CD14-positive monocyte (primary cell): ENCODE measurements around the gene RCVRN. TPM values are rescaled to one million over a fixed set of nuclear protein-coding genes. Genes with fewer than 3 reads are reported as not detected.

Source experiments
- DNase-seq, 3 donors: peaks; one replicate each; pipeline ENCODE4 v3.0.0-alpha.2; 2011 to 2022
- H2AFZ ChIP-seq: 2 replicates; pipeline ENCODE4 v1.6.0; 2012; ENCODE audit warnings: mild to moderate bottlenecking, low read depth, low read length, inconsistent platforms; ENCODE audit not compliant: insufficient read depth, poor library complexity, severe bottlenecking
- H3K27ac ChIP-seq, 2 donors: 1 replicate in 1 of 2; 2 replicates in 1 of 2; pipeline ENCODE4 v1.5.1; 2012 to 2013; ENCODE audit warnings: low read length in 2 of 2, control low read depth in 1 of 2, inconsistent platforms in 1 of 2, low read depth in 1 of 2, mild to moderate bottlenecking in 1 of 2
- H3K27me3 ChIP-seq, 2 donors: one replicate each; pipeline versions ENCODE4 v1.6.0 to v1.6.1; 2011 to 2013; ENCODE audit warnings: low read length in 2 of 2; ENCODE audit not compliant: control insufficient read depth in 2 of 2, insufficient read depth in 2 of 2
- H3K36me3 ChIP-seq, 2 donors: replicated peaks in 1 of 2; 1 replicate in 1 of 2; 2 replicates in 1 of 2; pipeline versions ENCODE4 v1.5.1 to v1.6.1; 2012 to 2013; ENCODE audit warnings: low read length in 2 of 2, control low read depth in 1 of 2, inconsistent platforms in 1 of 2, mild to moderate bottlenecking in 1 of 2; ENCODE audit not compliant: insufficient read depth in 2 of 2, control insufficient read depth in 1 of 2
- H3K4me1 ChIP-seq, 2 donors: 1 replicate in 1 of 2; 2 replicates in 1 of 2; pipeline versions ENCODE4 v1.5.1 to v1.6.1; 2012 to 2013; ENCODE audit warnings: low read length in 2 of 2, control low read depth in 1 of 2, inconsistent platforms in 1 of 2, mild to moderate bottlenecking in 1 of 2, moderate library complexity in 1 of 2; ENCODE audit not compliant: insufficient read depth in 2 of 2, control insufficient read depth in 1 of 2
- H3K4me2 ChIP-seq: replicated peaks from 2 replicates; pipeline ENCODE3; 2012; ENCODE audit warnings: low read length, moderate library complexity, mild to moderate bottlenecking; ENCODE audit not compliant: poor library complexity, severe bottlenecking; ENCODE audit errors: extremely low read depth
- H3K4me3 ChIP-seq, 3 experiments: fragments of 200-600 bp in 1 of 3; sonication (generic) in 1 of 3; replicated peaks in 1 of 3; 1 replicate in 2 of 3; 2 replicates in 1 of 3; pipeline ENCODE4 v1.5.1; 2011 to 2013; ENCODE audit warnings: low read length in 3 of 3, mild to moderate bottlenecking in 3 of 3, control low read depth in 2 of 3, low read depth in 2 of 3, inconsistent platforms in 1 of 3, moderate library complexity in 1 of 3
- H3K79me2 ChIP-seq: 2 replicates; pipeline ENCODE4 v1.6.0; 2012; ENCODE audit warnings: mild to moderate bottlenecking, control low read depth, inconsistent platforms, low read length, moderate library complexity; ENCODE audit not compliant: insufficient read depth
- H3K9ac ChIP-seq: 2 replicates; pipeline ENCODE4 v1.6.0; 2017; ENCODE audit warnings: low read length, mild to moderate bottlenecking; ENCODE audit not compliant: insufficient read depth, poor library complexity, severe bottlenecking
- H3K9me3 ChIP-seq, 2 donors: replicated peaks in 1 of 2; 1 replicate in 1 of 2; 2 replicates in 1 of 2; pipeline versions ENCODE4 v1.5.1 to v1.6.1; 2012 to 2013; ENCODE audit warnings: low read length in 2 of 2, control low read depth in 1 of 2; ENCODE audit not compliant: control insufficient read depth in 1 of 2, insufficient read depth in 1 of 2
- H4K20me1 ChIP-seq: 2 replicates; pipeline ENCODE4 v1.6.0; 2012; ENCODE audit warnings: mild to moderate bottlenecking, low read length, control low read depth, moderate library complexity; ENCODE audit not compliant: insufficient read depth
- H3K27ac Mint-ChIP-seq, 7 donors: one replicate each; pipeline ENCODE4 v1.8.0; 2020; ENCODE audit warnings: mild to moderate bottlenecking in 7 of 7, mixed read lengths in 7 of 7, moderate library complexity in 6 of 7, inconsistent platforms in 2 of 7
- H3K27me3 Mint-ChIP-seq, 3 donors: one replicate each; pipeline ENCODE4 v1.8.0; 2021 to 2022; ENCODE audit warnings: low read depth in 3 of 3, mild to moderate bottlenecking in 3 of 3, mixed read lengths in 3 of 3, moderate library complexity in 3 of 3, inconsistent platforms in 1 of 3
- H3K36me3 Mint-ChIP-seq, 2 donors: one replicate each; pipeline ENCODE4 v1.8.0; 2020; ENCODE audit warnings: mixed read lengths in 2 of 2, inconsistent platforms in 1 of 2, mild to moderate bottlenecking in 1 of 2
- H3K4me1 Mint-ChIP-seq: one replicate; pipeline ENCODE4 v1.8.0; 2020; ENCODE audit warnings: mild to moderate bottlenecking, mixed read lengths
- H3K4me3 Mint-ChIP-seq, 2 donors: one replicate each; pipeline ENCODE4 v1.8.0; 2020; ENCODE audit warnings: mild to moderate bottlenecking in 2 of 2, mixed read lengths in 2 of 2, moderate library complexity in 1 of 2
- H3K9me3 Mint-ChIP-seq, 7 donors: one replicate each; pipeline ENCODE4 v1.8.0; 2020 to 2022; ENCODE audit warnings: mixed read lengths in 7 of 7, mild to moderate bottlenecking in 6 of 7, moderate library complexity in 6 of 7, inconsistent platforms in 2 of 7
- WGBS: methylation state at CpG from one replicate; pipeline ENCODE4 v1.1.5; 2013; ENCODE audit warnings: missing lambda C conversion rate; ENCODE audit not compliant: insufficient coverage; 5-methylcytosine and 5-hydroxymethylcytosine counted together
- intact Hi-C, 2 donors: fragments of 100-400 bp; cut with micrococcal nuclease; formaldehyde crosslinking; loops; one replicate each; pipeline versions ENCODE4 v1.15.0 to v1.15.1; 2023
- polyA plus RNA-seq, 3 donors: library from polyadenylated mRNA; depleted of rRNA in 1 of 3; unstranded in 2 of 3; stranded (reverse) in 1 of 3; fragments of 300-500 nt in 2 of 3; fragments of >200 nt in 1 of 3; fragmentation: Illumina TruSeq in 2 of 3; gene quantifications; 1 replicate in 2 of 3; 2 replicates in 1 of 3; pipeline ENCODE4 v1.2.3, GENCODE V29; 2012 to 2021
- TF ChIP-seq, protein P1 (sequence below): fragments of 200-600 bp; IDR thresholded peaks from one replicate; pipeline ENCODE4 v1.8.0; 2022; ENCODE audit warnings: antibody characterized with exemption, mild to moderate bottlenecking

RCVRN gene
- polyA plus RNA-seq, 3 donors: 2.5 TPM; not detected in 2

DNA sequence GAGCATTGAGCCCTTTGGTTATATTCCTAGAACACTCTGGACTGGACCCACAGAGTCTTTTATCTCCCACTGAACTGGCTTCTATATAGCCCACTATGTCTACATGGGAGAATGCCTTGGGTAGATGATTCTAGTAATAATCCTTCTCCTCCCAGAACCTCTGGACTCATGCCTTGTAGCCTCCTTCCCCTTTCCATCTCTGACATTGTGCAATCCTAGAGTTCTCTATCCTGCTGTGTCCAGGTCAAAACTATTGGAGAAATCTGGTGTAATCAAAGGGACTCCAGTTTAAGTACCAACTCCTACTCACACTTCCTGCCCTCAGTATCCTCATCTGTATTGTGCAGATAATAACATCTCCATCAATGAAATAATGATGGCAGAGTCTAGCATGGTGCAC, 9.1 kb downstream of the RCVRN start:
- H3K27ac Mint-ChIP-seq: peak overlapping the region in 1 of 7 donors; percentile 36
- Histone ChIP-seq H4K20me1 (no peaks in the 10 kb centered on the region), H2AFZ (no peak overlapping the region), H3K4me1 (no peaks in the 10 kb centered on the region), H3K27me3 (peaks cover 0 to 9% of the 10 kb centered on the region in 2 donors), H3K4me3 (no peak overlapping the region), H3K27ac (no peak overlapping the region), H3K9ac (no peak overlapping the region), H3K4me2 (no peak overlapping the region), H3K9me3 (no peaks in the 10 kb centered on the region), H3K79me2 (no peaks in the 10 kb centered on the region), H3K36me3 (no peaks in the 10 kb centered on the region)
- DNase-seq: peak in 1 of 3 donors; percentile 18
- H3K4me3 Mint-ChIP-seq: no peak overlapping the region
- H3K9me3 Mint-ChIP-seq: peaks cover 0 to 3% (median 0%) of the 10 kb centered on the region in 7 donors
- H3K36me3 Mint-ChIP-seq: peaks cover 0 to 2% of the 10 kb centered on the region in 2 donors
- intact Hi-C loops: no loop called here
- H3K27me3 Mint-ChIP-seq: peaks cover 20 to 25% (median 25%) of the 10 kb centered on the region in 3 donors
- peaks cover 6% of the 10 kb centered on the region for H3K4me1 Mint-ChIP-seq
- TF ChIP-seq, protein P1, sequence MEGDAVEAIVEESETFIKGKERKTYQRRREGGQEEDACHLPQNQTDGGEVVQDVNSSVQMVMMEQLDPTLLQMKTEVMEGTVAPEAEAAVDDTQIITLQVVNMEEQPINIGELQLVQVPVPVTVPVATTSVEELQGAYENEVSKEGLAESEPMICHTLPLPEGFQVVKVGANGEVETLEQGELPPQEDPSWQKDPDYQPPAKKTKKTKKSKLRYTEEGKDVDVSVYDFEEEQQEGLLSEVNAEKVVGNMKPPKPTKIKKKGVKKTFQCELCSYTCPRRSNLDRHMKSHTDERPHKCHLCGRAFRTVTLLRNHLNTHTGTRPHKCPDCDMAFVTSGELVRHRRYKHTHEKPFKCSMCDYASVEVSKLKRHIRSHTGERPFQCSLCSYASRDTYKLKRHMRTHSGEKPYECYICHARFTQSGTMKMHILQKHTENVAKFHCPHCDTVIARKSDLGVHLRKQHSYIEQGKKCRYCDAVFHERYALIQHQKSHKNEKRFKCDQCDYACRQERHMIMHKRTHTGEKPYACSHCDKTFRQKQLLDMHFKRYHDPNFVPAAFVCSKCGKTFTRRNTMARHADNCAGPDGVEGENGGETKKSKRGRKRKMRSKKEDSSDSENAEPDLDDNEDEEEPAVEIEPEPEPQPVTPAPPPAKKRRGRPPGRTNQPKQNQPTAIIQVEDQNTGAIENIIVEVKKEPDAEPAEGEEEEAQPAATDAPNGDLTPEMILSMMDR: no peak

DNA sequence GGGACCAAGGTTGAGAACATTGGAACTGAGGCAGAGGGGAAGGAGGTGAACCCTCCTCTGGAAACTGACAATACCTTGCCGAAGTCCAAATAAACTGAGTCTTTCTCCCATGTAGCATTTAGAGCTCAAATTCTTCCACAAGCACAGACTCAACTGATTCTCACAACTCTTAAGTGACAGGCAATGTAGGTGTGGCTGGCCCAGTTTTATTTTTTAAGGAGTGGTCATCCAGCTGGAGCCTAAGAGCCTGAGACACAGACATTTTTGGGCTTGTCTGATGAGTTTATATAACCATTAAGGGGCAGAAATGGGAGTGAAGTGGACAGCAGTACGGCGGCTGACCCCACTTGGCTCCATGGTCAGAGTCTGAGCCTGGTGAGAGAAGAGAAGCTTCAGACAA, 10.8 kb downstream of the RCVRN start:
- no peaks in the 10 kb centered on the region for H3K36me3 ChIP-seq
- intact Hi-C loops: no loop called here
- peak overlapping the region in 1 of 7 donors; percentile 60 for H3K27ac Mint-ChIP-seq
- TF ChIP-seq, protein P1: no peak
- no peak for DNase-seq
- H3K27me3 ChIP-seq: no peaks in the 10 kb centered on the region
- no peaks in the 10 kb centered on the region for H3K4me1 ChIP-seq
- H3K27me3 Mint-ChIP-seq: peaks cover 12 to 22% (median 14%) of the 10 kb centered on the region in 3 donors
- H3K79me2 ChIP-seq: no peaks in the 10 kb centered on the region
- no peaks in the 10 kb centered on the region for H3K9me3 ChIP-seq
- no peak overlapping the region for H2AFZ ChIP-seq
- H3K9me3 Mint-ChIP-seq: peaks cover 0 to 3% (median 0%) of the 10 kb centered on the region in 7 donors
- no peak overlapping the region for H3K4me3 Mint-ChIP-seq
- no peak overlapping the region for H3K4me3 ChIP-seq
- H3K9ac ChIP-seq: no peak overlapping the region
- no peaks in the 10 kb centered on the region for H3K36me3 Mint-ChIP-seq
- H3K27ac ChIP-seq: no peak overlapping the region
- peaks cover 4% of the 10 kb centered on the region for H3K4me1 Mint-ChIP-seq
- H3K4me2 ChIP-seq: no peak overlapping the region
- H4K20me1 ChIP-seq: no peaks in the 10 kb centered on the region
- 100% methylated on average over 2 of the region's 3 CpGs for WGBS
